CD4-positive, alpha-beta memory T cell (primary cell): ENCODE results near the gene RGS7. TPM values are rescaled to one million over a fixed set of nuclear protein-coding genes. Genes with fewer than 3 reads are reported as not detected.
A peak's percentile ranks its signal among the peaks of the same experiment; 100 is the strongest.

Source experiments
- CTCF ChIA-PET: fragments of 350-600 bp; sonication (Branson Sonifier 250); formaldehyde crosslinking; loops from one replicate; lab custom pipeline; 2021; ENCODE audit warnings: inconsistent platforms; ENCODE audit not compliant: partially characterized antibody; lab: Charles Lee
- POLR2A ChIA-PET: fragments of 350-600 bp; sonication (Branson Sonifier 250); formaldehyde crosslinking; loops from one replicate; lab custom pipeline; 2021; ENCODE audit not compliant: partially characterized antibody; lab: Charles Lee
- DNase-seq, 5 donors: peaks; one replicate each; pipeline versions ENCODE4 v3.0.0 to v3.0.0-alpha.2; 2020 to 2022; ENCODE audit warnings: mixed read lengths in 1 of 5
- H3K27ac ChIP-seq: one replicate; pipeline ENCODE4 v1.7.0; 2013; ENCODE audit warnings: low read depth, low read length
- H3K27me3 ChIP-seq: 2 replicates; pipeline ENCODE4 v1.7.0; 2013; ENCODE audit warnings: mild to moderate bottlenecking, low read length, moderate library complexity; ENCODE audit not compliant: insufficient read depth
- H3K36me3 ChIP-seq: 2 replicates; pipeline ENCODE4 v1.7.0; 2013; ENCODE audit warnings: mild to moderate bottlenecking, low read length, moderate library complexity; ENCODE audit not compliant: insufficient read depth
- H3K4me1 ChIP-seq: 2 replicates; pipeline ENCODE4 v1.7.0; 2013; ENCODE audit warnings: mild to moderate bottlenecking, low read length, moderate library complexity; ENCODE audit not compliant: insufficient read depth
- H3K4me3 ChIP-seq, 2 donors: one replicate each; pipeline ENCODE4 v1.7.0; 2013; ENCODE audit warnings: low read length in 2 of 2, mild to moderate bottlenecking in 1 of 2
- H3K9me3 ChIP-seq, 2 donors: one replicate each; pipeline ENCODE4 v1.7.0; 2013; ENCODE audit warnings: low read length in 2 of 2, control low read depth in 1 of 2; ENCODE audit not compliant: control insufficient read depth in 1 of 2
- H3K27ac Mint-ChIP-seq, 7 donors: one replicate each; pipeline ENCODE4 v1.8.0; 2020 to 2021; ENCODE audit warnings: mixed read lengths in 7 of 7, mild to moderate bottlenecking in 6 of 7, inconsistent platforms in 3 of 7, moderate library complexity in 3 of 7
- H3K27me3 Mint-ChIP-seq, 2 donors: one replicate each; pipeline ENCODE4 v1.8.0; 2020 to 2021; ENCODE audit warnings: mixed read lengths in 2 of 2
- H3K36me3 Mint-ChIP-seq, 2 donors: one replicate each; pipeline ENCODE4 v1.8.0; 2020 to 2021; ENCODE audit warnings: mixed read lengths in 2 of 2, inconsistent platforms in 1 of 2, mild to moderate bottlenecking in 1 of 2
- H3K4me1 Mint-ChIP-seq, 4 donors: one replicate each; pipeline ENCODE4 v1.8.0; 2020 to 2021; ENCODE audit warnings: mixed read lengths in 4 of 4, mild to moderate bottlenecking in 1 of 4
- H3K4me3 Mint-ChIP-seq, 8 donors: one replicate each; pipeline ENCODE4 v1.8.0; 2020 to 2021; ENCODE audit warnings: mixed read lengths in 8 of 8, mild to moderate bottlenecking in 7 of 8, moderate library complexity in 6 of 8, inconsistent platforms in 3 of 8
- H3K9me3 Mint-ChIP-seq, 8 donors: one replicate each; pipeline ENCODE4 v1.8.0; 2020 to 2021; ENCODE audit warnings: mixed read lengths in 8 of 8, mild to moderate bottlenecking in 5 of 8, inconsistent platforms in 3 of 8, moderate library complexity in 1 of 8
- intact Hi-C: fragments of 100-400 bp; cut with micrococcal nuclease; formaldehyde crosslinking; loops from one replicate; pipeline ENCODE4 v1.15.1; 2023
- polyA plus RNA-seq, 2 donors: library from polyadenylated mRNA; unstranded; fragments of 300-500 nt; fragmentation: Illumina TruSeq; gene quantifications; one replicate each; pipeline ENCODE4 v1.2.3, GENCODE V29; 2021
- total RNA-seq, 2 experiments: library from RNA; stranded (reverse); gene quantifications; one replicate each; pipeline ENCODE4 v1.2.3, GENCODE V29; 2021

RGS7 gene
- total RNA-seq (not detected), polyA plus RNA-seq (not detected)

DNA sequence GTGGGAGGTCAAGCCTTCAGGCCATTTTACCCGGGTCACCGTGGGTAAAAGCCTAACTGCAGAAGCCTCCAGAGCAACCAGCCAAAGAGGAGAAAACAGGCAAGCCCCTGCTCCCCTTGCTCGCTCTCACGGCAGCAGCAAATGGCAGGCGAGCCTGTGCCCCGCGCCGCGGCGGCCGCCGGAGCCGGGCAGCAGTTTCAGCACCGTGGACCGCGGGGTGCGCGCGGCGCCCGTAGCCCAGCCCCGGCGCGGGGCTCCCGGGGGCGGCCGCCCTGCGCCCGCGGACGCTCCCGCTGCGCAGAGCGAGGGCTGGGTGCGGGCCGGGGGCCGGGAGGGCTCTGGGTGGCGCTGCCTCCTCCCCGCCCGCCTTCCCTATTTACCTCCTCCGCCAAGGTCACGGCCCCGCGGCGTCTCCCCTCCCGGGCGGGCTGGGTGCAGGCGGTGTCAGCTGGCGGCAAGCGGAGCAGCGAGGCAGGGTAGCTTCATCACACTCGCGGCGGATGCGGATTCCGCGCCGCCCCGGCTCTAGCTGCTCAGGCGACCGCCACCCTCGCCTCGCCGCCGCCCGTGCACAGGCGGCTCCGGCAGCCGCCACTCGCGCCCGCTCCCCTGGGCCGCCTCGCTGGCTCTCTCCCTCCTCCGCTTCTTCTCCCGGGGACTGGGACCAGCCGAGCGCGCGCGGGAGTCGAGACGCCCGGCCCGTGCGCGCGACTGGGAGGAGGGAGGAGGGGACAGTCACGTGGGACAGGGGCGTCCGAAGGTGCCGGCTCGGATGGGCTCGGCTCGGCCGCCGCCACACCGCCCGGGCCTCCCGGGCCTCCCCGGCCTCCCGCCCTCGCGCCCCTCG lies at the start of gene RGS7:
TSS of gene RGS7 (minus strand) at position 687 of the 847 bp plus-strand sequence.
- Mint-ChIP-seq H3K27ac (no peak within 1 kb of the TSS), H3K9me3 (peaks cover 0 to 7% (median 0%) of the 10 kb centered on the region in 8 donors), H3K4me3 (peak within 1 kb of the TSS in 7 of 8 donors; percentile 22 to 73 (median 41)), H3K36me3 (no peaks in the 10 kb centered on the region), H3K4me1 (peaks cover 0 to 13% (median 3%) of the 10 kb centered on the region in 4 donors), H3K27me3 (peaks cover 19 to 28% of the 10 kb centered on the region in 2 donors)
- Histone ChIP-seq H3K4me1 (no peaks in the 10 kb centered on the region), H3K36me3 (no peaks in the 10 kb centered on the region), H3K27me3 (no peaks in the 10 kb centered on the region), H3K27ac (no peak within 1 kb of the TSS), H3K9me3 (no peaks in the 10 kb centered on the region), H3K4me3 (no peak within 1 kb of the TSS)
- CTCF ChIA-PET = no interaction called here
- DNase-seq = no peak
- intact Hi-C loops = no loop called here
- POLR2A ChIA-PET = no interaction called here

- ChIA-PET POLR2A (no interaction called here), CTCF (no interaction called here)
- H3K27ac ChIP-seq = no peak overlapping the region
- no peaks in the 10 kb centered on the region for H3K36me3 ChIP-seq
- H3K27me3 ChIP-seq = no peaks in the 10 kb centered on the region
- H3K4me1 ChIP-seq = no peaks in the 10 kb centered on the region
- no peaks in the 10 kb centered on the region for H3K9me3 ChIP-seq
- Mint-ChIP-seq H3K4me1 (no peaks in the 10 kb centered on the region), H3K27me3 (peaks cover 0 to 2% of the 10 kb centered on the region in 2 donors), H3K4me3 (no peak overlapping the region), H3K9me3 (peaks cover 0 to 11% (median 0%) of the 10 kb centered on the region in 8 donors), H3K27ac (no peak overlapping the region), H3K36me3 (no peaks in the 10 kb centered on the region)
- H3K4me3 ChIP-seq = no peak overlapping the region
- no peak for DNase-seq
- intact Hi-C loops = no loop called here
These were observed 49.4 kb upstream of the RGS7 start for GRCh38 chr1:241406421-241406820.

GRCh38 chr1:241401156-241401555 lies 44.2 kb upstream of the RGS7 start:
- Mint-ChIP-seq H3K4me1 (no peaks in the 10 kb centered on the region), H3K27me3 (peaks cover 0 to 1% of the 10 kb centered on the region in 2 donors), H3K9me3 (peaks cover 0 to 6% (median under 1%) of the 10 kb centered on the region in 8 donors), H3K36me3 (no peaks in the 10 kb centered on the region), H3K27ac (no peak overlapping the region), H3K4me3 (no peak overlapping the region)
- CTCF ChIA-PET = no interaction called here
- no peaks in the 10 kb centered on the region for H3K36me3 ChIP-seq
- intact Hi-C loops = no loop called here
- H3K9me3 ChIP-seq = no peaks in the 10 kb centered on the region
- H3K27ac ChIP-seq = no peak overlapping the region
- POLR2A ChIA-PET = no interaction called here
- no peak for DNase-seq
- H3K27me3 ChIP-seq = no peaks in the 10 kb centered on the region
- no peaks in the 10 kb centered on the region for H3K4me1 ChIP-seq
- H3K4me3 ChIP-seq = no peak overlapping the region

- ChIA-PET CTCF (no interaction called here), POLR2A (no interaction called here)
- Mint-ChIP-seq H3K9me3 (peaks cover 0 to 6% (median 3%) of the 10 kb centered on the region in 8 donors), H3K4me1 (no peaks in the 10 kb centered on the region), H3K36me3 (no peaks in the 10 kb centered on the region), H3K27ac (no peak overlapping the region), H3K4me3 (no peak overlapping the region), H3K27me3 (peaks cover 0 to 2% of the 10 kb centered on the region in 2 donors)
- no peak overlapping the region for H3K27ac ChIP-seq
- intact Hi-C loops = no loop called here
- H3K36me3 ChIP-seq = no peaks in the 10 kb centered on the region
- no peak overlapping the region for H3K4me3 ChIP-seq
- H3K27me3 ChIP-seq = no peaks in the 10 kb centered on the region
- no peaks in the 10 kb centered on the region for H3K9me3 ChIP-seq
- DNase-seq = no peak
- no peaks in the 10 kb centered on the region for H3K4me1 ChIP-seq
These were observed 40.0 kb upstream of the RGS7 start for GRCh38 chr1:241396747-241397681.

DNA sequence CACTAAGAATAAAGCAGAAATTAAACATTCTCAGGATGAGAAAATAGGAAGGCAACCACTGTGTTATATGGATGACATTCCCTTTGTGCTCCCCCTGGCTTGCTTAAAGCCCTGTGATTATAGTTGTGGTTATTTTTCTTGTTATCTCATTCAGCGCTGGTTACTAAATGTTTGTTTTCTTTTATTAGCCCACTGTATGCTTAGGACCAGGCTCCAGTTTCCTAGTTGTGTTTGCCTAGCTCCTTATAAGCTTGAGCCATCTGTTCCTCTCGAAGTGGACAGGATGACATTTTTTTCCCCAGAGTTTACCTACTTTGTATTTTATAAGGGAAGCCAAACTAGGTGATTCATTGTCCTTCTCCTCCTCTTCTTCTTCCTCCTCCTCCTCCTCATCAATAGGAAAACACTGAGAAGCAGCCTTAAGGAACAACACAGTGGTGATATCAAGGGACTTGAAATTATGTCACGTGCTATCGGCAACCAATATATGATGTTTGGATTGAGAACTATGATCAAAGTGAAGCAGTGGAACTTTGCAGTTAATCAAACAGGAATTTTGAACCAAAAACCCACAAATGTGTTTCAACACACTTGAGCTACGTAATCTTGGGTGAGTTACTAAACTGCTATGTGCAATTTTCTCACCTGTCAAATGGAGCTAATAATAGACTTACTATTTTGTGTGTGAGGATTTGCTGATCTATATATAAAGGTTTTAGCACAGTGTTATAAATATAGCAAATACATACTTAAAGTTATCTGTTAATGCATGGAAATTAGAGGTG lies 35.1 kb upstream of the RGS7 start:
- Histone ChIP-seq H3K27me3 (no peaks in the 10 kb centered on the region), H3K27ac (no peak overlapping the region), H3K36me3 (no peaks in the 10 kb centered on the region), H3K4me3 (no peak overlapping the region), H3K9me3 (no peaks in the 10 kb centered on the region), H3K4me1 (no peaks in the 10 kb centered on the region)
- Mint-ChIP-seq H3K27me3 (peaks cover 0 to 4% of the 10 kb centered on the region in 2 donors), H3K4me1 (no peaks in the 10 kb centered on the region), H3K27ac (no peak overlapping the region), H3K4me3 (no peak overlapping the region), H3K9me3 (peaks cover 0 to 4% (median 3%) of the 10 kb centered on the region in 8 donors), H3K36me3 (no peaks in the 10 kb centered on the region)
- ChIA-PET POLR2A (no interaction called here), CTCF (no interaction called here)
- intact Hi-C loops = no loop called here
- no peak for DNase-seq

DNA sequence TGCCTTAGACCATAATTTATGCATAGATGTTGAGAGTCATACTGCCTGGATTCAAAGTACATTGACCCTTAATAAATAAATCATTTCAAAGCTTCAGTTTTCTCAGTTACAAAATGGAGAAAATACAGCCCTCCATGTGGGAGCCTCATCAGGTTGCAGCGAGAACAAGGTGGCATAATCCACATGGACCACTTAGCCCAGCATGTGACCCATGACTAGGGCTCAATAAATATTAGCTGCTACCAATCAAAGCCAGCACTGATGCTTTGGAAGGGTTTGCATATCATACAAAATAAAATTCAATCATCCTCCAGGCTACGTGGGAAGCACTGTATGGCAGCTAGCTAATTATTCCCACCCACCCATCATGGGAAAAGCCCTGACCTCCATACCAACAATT lies 33.5 kb upstream of the RGS7 start:
- DNase-seq = no peak
- H3K27ac Mint-ChIP-seq = no peak overlapping the region
- no peak overlapping the region for H3K4me3 ChIP-seq
- H3K36me3 ChIP-seq = no peaks in the 10 kb centered on the region
- intact Hi-C loops = no loop called here
- H3K4me1 Mint-ChIP-seq = no peaks in the 10 kb centered on the region
- H3K27me3 ChIP-seq = no peaks in the 10 kb centered on the region
- POLR2A ChIA-PET = no interaction called here
- H3K27me3 Mint-ChIP-seq = peaks cover 0 to 3% of the 10 kb centered on the region in 2 donors
- CTCF ChIA-PET = no interaction called here
- H3K4me3 Mint-ChIP-seq = no peak overlapping the region
- H3K36me3 Mint-ChIP-seq = no peaks in the 10 kb centered on the region
- peaks cover 0 to 3% (median 2%) of the 10 kb centered on the region in 8 donors for H3K9me3 Mint-ChIP-seq
- H3K9me3 ChIP-seq = no peaks in the 10 kb centered on the region
- no peaks in the 10 kb centered on the region for H3K4me1 ChIP-seq
- H3K27ac ChIP-seq = no peak overlapping the region
